A549 (cell line): ENCODE measurements around the gene ZNF711. TPM values are rescaled to one million over a fixed set of nuclear protein-coding genes. Genes with fewer than 3 reads are reported as not detected.
"Not testable (repeated sequence)": the region's sequence is repeated elsewhere in the genome, so short reads cannot be mapped to it uniquely, and the experiment has no call there.

Source experiments
- ATAC-seq, 2 experiments: fragments of 200-7000 bp in 1 of 2; fragments of >200 bp in 1 of 2; cut with Nextera tagmentation in 1 of 2; cut with Tn5 transposase in 1 of 2; 3 replicates each; pipeline versions ENCODE4 v1.8.0 to v1.9.1; 2018 to 2020; ENCODE audit warnings: mild to moderate bottlenecking in 1 of 2, moderate library complexity in 1 of 2
- CTCF ChIA-PET: fragments of 300-600 bp; sonication (Branson Sonifier 250); formaldehyde crosslinking; extraction: SDS; loops from one replicate; lab custom pipeline; 2021; ENCODE audit warnings: antibody characterized with exemption, inconsistent platforms; lab: Yijun Ruan, JAX
- POLR2A ChIA-PET: fragments of 350-600 bp; formaldehyde crosslinking; extraction: SDS; loops from one replicate; lab custom pipeline; 2021; ENCODE audit warnings: antibody characterized with exemption, inconsistent platforms; lab: Yijun Ruan, JAX
- DNase-seq, 2 experiments: peaks; one replicate each; pipeline versions ENCODE4 v3.0.0 to v3.0.0-alpha.2; 2011 to 2016; ENCODE audit warnings: low read depth in 1 of 2, low spot score in 1 of 2
- FAIRE-seq: peaks from 2 replicates; lab custom pipeline; 2011; peaks lifted over from hg19 to GRCh38; lab: Jason Lieb, UNC
- H3K27ac ChIP-seq, 2 experiments: fragments of >200 bp; sonication (Bioruptor Twin); formaldehyde crosslinking; 3 replicates each; pipeline ENCODE4 v1.5.1; 2016 to 2017
- H3K4me1 ChIP-seq: fragments of >200 bp; sonication (Bioruptor Twin); formaldehyde crosslinking; 3 replicates; pipeline ENCODE4 v1.6.1; 2016
- H3K4me2 ChIP-seq: fragments of >200 bp; sonication (Bioruptor Twin); formaldehyde crosslinking; 3 replicates; pipeline ENCODE4 v1.6.1; 2016
- H3K4me3 ChIP-seq: fragments of >200 bp; sonication (Bioruptor Twin); formaldehyde crosslinking; 3 replicates; pipeline ENCODE4 v1.5.1; 2016
- H3K9me3 ChIP-seq: fragments of >200 bp; sonication (Bioruptor Twin); formaldehyde crosslinking; 3 replicates; pipeline ENCODE4 v1.6.1; 2016
- CEBPB ChIP-seq, 2 experiments: fragments of >200 bp in 1 of 2; sonication (Bioruptor Twin) in 1 of 2; formaldehyde crosslinking in 1 of 2; IDR thresholded peaks; 2 replicates each; pipeline ENCODE4 v1.6.1; 2012 to 2016
- E2F6 ChIP-seq: IDR thresholded peaks from 2 replicates; pipeline ENCODE4 v1.6.1; 2012; ENCODE audit warnings: low read depth, borderline replicate concordance
- FOSB ChIP-seq: fragments of 250-450 bp; sonication (Bioruptor Pico); IDR thresholded peaks from 2 replicates; pipeline ENCODE4 v1.5.0; 2020; ENCODE audit warnings: mild to moderate bottlenecking, moderate library complexity
- FOXS1 ChIP-seq: fragments of 250-450 bp; sonication (Bioruptor Pico); IDR thresholded peaks from 2 replicates; pipeline ENCODE4 v1.5.0; 2020; ENCODE audit warnings: mild to moderate bottlenecking, moderate library complexity
- HOXA7 ChIP-seq: fragments of 250-450 bp; sonication (Bioruptor Pico); IDR thresholded peaks from 2 replicates; pipeline ENCODE4 v1.5.0; 2020; ENCODE audit warnings: mild to moderate bottlenecking, moderate library complexity
- JUN ChIP-seq, 2 experiments: fragments of >200 bp; sonication (Bioruptor Twin); formaldehyde crosslinking; IDR thresholded peaks; 2 replicates in 1 of 2; 3 replicates in 1 of 2; pipeline ENCODE4 v1.6.1; 2016 to 2017
- JUNB ChIP-seq: fragments of >200 bp; sonication (Bioruptor Twin); formaldehyde crosslinking; IDR thresholded peaks from 2 replicates; pipeline ENCODE4 v1.6.1; 2016
- KDM1A ChIP-seq: fragments of 200-600 bp; sonication (generic); IDR thresholded peaks from 2 replicates; pipeline ENCODE4 v1.6.1; 2016; ENCODE audit warnings: low read depth, mild to moderate bottlenecking
- MAX ChIP-seq: IDR thresholded peaks from 2 replicates; pipeline ENCODE4 v1.6.1; 2012
- NFE2L2 ChIP-seq: fragments of 150-350 bp; conservative IDR thresholded peaks from 2 replicates; pipeline ENCODE4 v1.6.1; 2014; ENCODE audit warnings: low read length
- NPAS2 ChIP-seq: fragments of 250-450 bp; sonication (Bioruptor Pico); IDR thresholded peaks from 2 replicates; pipeline ENCODE4 v1.8.0; 2022; ENCODE audit warnings: mild to moderate bottlenecking, moderate library complexity, borderline replicate concordance
- RAD21 ChIP-seq, 2 experiments: fragments of >200 bp in 1 of 2; sonication (Bioruptor Twin) in 1 of 2; formaldehyde crosslinking in 1 of 2; IDR thresholded peaks in 1 of 2; conservative IDR thresholded peaks in 1 of 2; 2 replicates in 1 of 2; 3 replicates in 1 of 2; pipeline ENCODE4 v1.6.1; 2012 to 2018; ENCODE audit warnings: inconsistent platforms in 1 of 2
- REST ChIP-seq: fragments of 200-600 bp; sonication (generic); IDR thresholded peaks from 2 replicates; pipeline ENCODE4 v1.6.1; 2016; ENCODE audit warnings: antibody characterized with exemption, mild to moderate bottlenecking, moderate library complexity
- RNF2 ChIP-seq: fragments of 200-600 bp; sonication (generic); IDR thresholded peaks from 2 replicates; pipeline ENCODE4 v1.6.1; 2016; ENCODE audit warnings: low read depth, mild to moderate bottlenecking, antibody characterized with exemption, moderate library complexity, borderline replicate concordance
- SREBF2 ChIP-seq: fragments of 450-650 bp; IDR thresholded peaks from 2 replicates; pipeline ENCODE4 v1.6.1; 2014; ENCODE audit warnings: mild to moderate bottlenecking, moderate library complexity
- WGBS: methylation state at CpG from one replicate; pipeline ENCODE4 v1.1.6; 2017; ENCODE audit errors: missing lambda C conversion rate; 5-methylcytosine and 5-hydroxymethylcytosine counted together
- polyA plus RNA-seq, 4 experiments: library from polyadenylated mRNA; depleted of rRNA in 3 of 4; stranded (reverse); fragments of >200 nt; fragmentation: RNase III in 1 of 4; extraction: RNeasy Plus Mini Kit Qiagen cat#74134 plus additional on column Dnase treatment in 1 of 4; gene quantifications; 2 replicates in 3 of 4; 3 replicates in 1 of 4; pipeline ENCODE4 v1.2.3, GENCODE V29; 2011 to 2017

Gene ZNF711
- polyA plus RNA-seq, 2 of the 4 experiments (the other 2 are of a cell fraction) = 1.4 to 7.8 TPM

GRCh38 chrX:85243155-85243554, 636 bp upstream of the ZNF711 start:
- FAIRE-seq (peak; percentile 89), ATAC-seq (no peak), DNase-seq (no peak)
- no peak overlapping the region; a peak in 1 of 6 replicates for H3K27ac ChIP-seq
- peak overlapping the region; percentile 83 for H3K4me2 ChIP-seq
- H3K4me3 ChIP-seq = peak overlapping the region; percentile 83
- ChIA-PET CTCF (no interaction called here), POLR2A (no interaction called here)
- no peaks in the 10 kb centered on the region for H3K9me3 ChIP-seq
- WGBS = 42% methylated on average over 2 of the region's 2 CpGs
- H3K4me1 ChIP-seq = no peaks in the 10 kb centered on the region
- TF ChIP-seq FOSB = no peak
- peak in 1 of 2 experiments; percentile 36; a peak in 1 of 4 replicates for TF ChIP-seq CEBPB (IDR thresholded peaks at IDR 0.05)
- TF ChIP-seq RNF2 = no peak

GRCh38 chrX:85244450-85245211, 840 bp downstream of the ZNF711 start:
- H3K27ac ChIP-seq = peak overlapping the region; percentile 66 to 82; a peak in 5 of 6 replicates

GRCh38 chrX:85285286-85285685, 41.5 kb downstream of the ZNF711 start:
- H3K4me1 ChIP-seq, DNase-seq, CTCF ChIA-PET, H3K27ac ChIP-seq, H3K4me3 ChIP-seq, ATAC-seq, H3K4me2 ChIP-seq, H3K9me3 ChIP-seq, FAIRE-seq, POLR2A ChIA-PET: not testable (repeated sequence)
- WGBS = 72% methylated on average over 4 of the region's 6 CpGs

More at GRCh38 chrX:85244450-85245211, 840 bp downstream of the ZNF711 start:
- TF ChIP-seq SREBF2 = no peak
- no peak for TF ChIP-seq NFE2L2
- TF ChIP-seq NPAS2 = no peak
- no peak for TF ChIP-seq REST
- no peak for TF ChIP-seq KDM1A
- TF ChIP-seq, all 56 proteins: peak for 0
- FAIRE-seq = no peak
- H3K4me2 ChIP-seq = peak overlapping the region; percentile 83
- ATAC-seq = peak; percentile 75 to 79
- DNase-seq = peak; percentile 5 to 18
- 1% methylated on average over 19 of the region's 42 CpGs for WGBS
- H3K9me3 ChIP-seq = no peaks in the 10 kb centered on the region
- POLR2A ChIA-PET = interaction anchor here (0.7 kb wide), 1 partner anchor 44 kb away, joined by 3 read pairs; no protein-coding TSS in a partner anchor
- no peaks in the 10 kb centered on the region for H3K4me1 ChIP-seq
- CTCF ChIA-PET = interaction anchor here (0.7 kb wide), 1 partner anchor 1638 kb away, joined by 3 read pairs; no protein-coding TSS in a partner anchor
- H3K4me3 ChIP-seq = peak overlapping the region; percentile 83

- peak; percentile 36 for FAIRE-seq
- no peak overlapping the region for H3K4me2 ChIP-seq
- WGBS = 81% methylated on average over 7 of the region's 7 CpGs
- TF ChIP-seq E2F6 = no peak
- no peak for TF ChIP-seq JUN (IDR thresholded peaks at IDR 0.05)
- TF ChIP-seq FOSB = no peak
- no peak for TF ChIP-seq MAX
- no peak for TF ChIP-seq FOXS1 (CRISPR knock-in tag)
- TF ChIP-seq HOXA7 (CRISPR knock-in tag) = no peak
- no peak for TF ChIP-seq JUNB
- no peak for TF ChIP-seq CEBPB (IDR thresholded peaks at IDR 0.05)
- TF ChIP-seq RAD21 (conservative IDR thresholded peaks at IDR 0.05 in 1 of 2, IDR thresholded peaks at IDR 0.05 in 1 of 2) = no peak
- DNase-seq = no peak
- POLR2A ChIA-PET = interaction anchor here (0.5 kb wide), 1 partner anchor 45 kb away, joined by 3 read pairs; no protein-coding TSS in a partner anchor
- H3K9me3 ChIP-seq = no peaks in the 10 kb centered on the region
- H3K4me3 ChIP-seq = no peak overlapping the region
- H3K4me1 ChIP-seq = no peaks in the 10 kb centered on the region
- CTCF ChIA-PET = no interaction called here
- no peak for ATAC-seq
- no peak overlapping the region for H3K27ac ChIP-seq
Measured at GRCh38 chrX:85288992-85289723, 45.4 kb downstream of the ZNF711 start.
